Kidney (tissue), 14 donors: ENCODE measurements around the gene STIP1. TPM values are rescaled to one million over a fixed set of nuclear protein-coding genes. Genes with fewer than 3 reads are reported as not detected.

Experiments
- DNase-seq, 5 donors: peaks; one replicate each; pipeline ENCODE4 v3.0.0-alpha.2; 2013 to 2020
- FAIRE-seq: peaks from 2 replicates; lab custom pipeline; 2012; peaks lifted over from hg19 to GRCh38; lab: Jason Lieb, UNC
- H3K27ac ChIP-seq, 2 donors: one replicate each; pipeline ENCODE4 v1.7.0; 2013; ENCODE audit warnings: low read depth in 2 of 2, low read length in 2 of 2, inconsistent platforms in 1 of 2
- H3K27me3 ChIP-seq: one replicate; pipeline ENCODE4 v1.7.1; 2013; ENCODE audit warnings: low read length, inconsistent platforms; ENCODE audit not compliant: control insufficient read depth, insufficient read depth
- H3K36me3 ChIP-seq, 3 donors: one replicate each; pipeline versions ENCODE4 v1.7.0 to v1.7.1; 2013; ENCODE audit warnings: low read length in 3 of 3, control low read depth in 1 of 3, inconsistent platforms in 1 of 3; ENCODE audit not compliant: insufficient read depth in 3 of 3, control insufficient read depth in 2 of 3
- H3K4me1 ChIP-seq, 3 donors: one replicate each; pipeline versions ENCODE4 v1.7.0 to v1.7.1; 2013; ENCODE audit warnings: low read length in 3 of 3, inconsistent platforms in 1 of 3, low read depth in 1 of 3; ENCODE audit not compliant: control insufficient read depth in 2 of 3, insufficient read depth in 2 of 3
- H3K4me3 ChIP-seq, 3 donors: one replicate each; pipeline versions ENCODE4 v1.7.0 to v1.8.1; 2013; ENCODE audit warnings: low read length in 3 of 3, control low read depth in 1 of 3, inconsistent platforms in 1 of 3
- H3K9ac ChIP-seq, 3 donors: one replicate each; pipeline versions ENCODE4 v1.7.0 to v1.7.1; 2013; ENCODE audit warnings: low read length in 3 of 3, control low read depth in 1 of 3, inconsistent platforms in 1 of 3
- H3K9me3 ChIP-seq, 3 donors: one replicate each; pipeline versions ENCODE4 v1.7.0 to v1.7.1; 2013; ENCODE audit warnings: low read length in 3 of 3, control low read depth in 1 of 3, inconsistent platforms in 1 of 3; ENCODE audit not compliant: control insufficient read depth in 2 of 3, insufficient read depth in 1 of 3
- intact Hi-C: fragments of 100-400 bp; cut with DNase I; formaldehyde crosslinking; loops from one replicate; pipeline ENCODE4 v1.11.1; 2022
- polyA plus RNA-seq: library from polyadenylated mRNA; stranded (reverse); fragments of 350-450 nt; fragmentation: Illumina TruSeq; extraction: RNeasy Lipid Tissue Mini Kit (QIAGEN cat#74804); gene quantifications from one replicate; pipeline ENCODE4 v1.2.3, GENCODE V29; 2014; ENCODE audit warnings: low read depth, low replicate concordance; ENCODE audit not compliant: insufficient read depth
- total RNA-seq: library from RNA; stranded (reverse); fragmentation: NEBNext Ultra II Directional; extraction: Animal tissue kit (Norgen Biotek cat#: 25700); gene quantifications from one replicate; pipeline ENCODE4 v1.2.1, GENCODE V29; 2021
- TF ChIP-seq, protein P1 (sequence below): IDR thresholded peaks from 3 replicates; pipeline ENCODE4 v1.5.1; 2012; ENCODE audit warnings: mild to moderate bottlenecking, moderate library complexity, borderline replicate concordance; ENCODE audit not compliant: insufficient read depth; ENCODE audit errors: extremely low read depth
- donor health status: control.
- donor health status: control.
- donor health status: control.
- donor health status: control.
- donor health status: control.
- donor health status: DM: yes; HTN: yes; CAD: no.
- donor health status: Normal renal cell carcinoma (clear cell type).

STIP1 gene
- total and polyA plus RNA-seq, 2 donors from 2014 or later, result 81.2 to 86.0 TPM

DNA sequence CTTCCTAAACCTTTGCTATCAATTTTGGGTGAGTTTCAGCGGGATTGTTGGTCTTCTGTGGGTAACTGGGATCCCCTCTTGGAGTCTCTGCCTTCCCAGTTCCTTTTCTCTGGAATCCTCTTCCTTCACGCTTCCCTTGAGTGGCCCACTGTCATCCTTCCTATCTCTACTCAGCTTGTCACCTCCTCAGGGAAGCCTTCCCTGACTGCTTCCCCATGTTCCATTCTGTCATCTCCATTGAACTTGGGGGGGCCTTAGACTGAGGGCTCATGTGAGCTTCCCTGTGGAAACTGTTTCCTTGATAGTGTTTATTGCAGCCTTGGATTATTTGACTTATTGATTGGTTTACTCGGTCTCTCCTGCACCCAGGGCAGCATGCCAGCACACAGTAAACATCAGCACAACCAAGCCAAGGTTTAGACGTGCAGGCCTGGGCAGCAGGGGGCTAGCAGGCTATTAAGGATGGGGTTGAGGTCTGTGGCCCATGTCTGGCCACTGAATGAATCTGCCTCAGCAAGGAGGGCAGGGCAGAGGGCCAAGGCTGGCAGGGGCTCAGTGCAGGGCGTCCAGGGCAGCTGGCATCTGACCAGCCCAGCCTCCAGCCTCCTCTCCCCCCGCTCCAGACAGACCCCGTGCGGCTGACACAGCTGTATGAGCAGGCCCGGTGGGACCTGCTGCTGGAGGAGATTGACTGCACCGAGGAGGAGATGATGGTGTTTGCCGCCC lies 32.8 kb downstream of the STIP1 start:
- FAIRE-seq, result no peak
- Histone ChIP-seq H3K4me3 (no peak overlapping the region), H3K9me3 (no peaks in the 10 kb centered on the region), H3K9ac (no peak overlapping the region), H3K27me3 (no peaks in the 10 kb centered on the region), H3K27ac (no peak overlapping the region), H3K4me1 (no peaks in the 10 kb centered on the region), H3K36me3 (no peaks in the 10 kb centered on the region)
- intact Hi-C loops, result no loop called here
- TF ChIP-seq, protein P1, sequence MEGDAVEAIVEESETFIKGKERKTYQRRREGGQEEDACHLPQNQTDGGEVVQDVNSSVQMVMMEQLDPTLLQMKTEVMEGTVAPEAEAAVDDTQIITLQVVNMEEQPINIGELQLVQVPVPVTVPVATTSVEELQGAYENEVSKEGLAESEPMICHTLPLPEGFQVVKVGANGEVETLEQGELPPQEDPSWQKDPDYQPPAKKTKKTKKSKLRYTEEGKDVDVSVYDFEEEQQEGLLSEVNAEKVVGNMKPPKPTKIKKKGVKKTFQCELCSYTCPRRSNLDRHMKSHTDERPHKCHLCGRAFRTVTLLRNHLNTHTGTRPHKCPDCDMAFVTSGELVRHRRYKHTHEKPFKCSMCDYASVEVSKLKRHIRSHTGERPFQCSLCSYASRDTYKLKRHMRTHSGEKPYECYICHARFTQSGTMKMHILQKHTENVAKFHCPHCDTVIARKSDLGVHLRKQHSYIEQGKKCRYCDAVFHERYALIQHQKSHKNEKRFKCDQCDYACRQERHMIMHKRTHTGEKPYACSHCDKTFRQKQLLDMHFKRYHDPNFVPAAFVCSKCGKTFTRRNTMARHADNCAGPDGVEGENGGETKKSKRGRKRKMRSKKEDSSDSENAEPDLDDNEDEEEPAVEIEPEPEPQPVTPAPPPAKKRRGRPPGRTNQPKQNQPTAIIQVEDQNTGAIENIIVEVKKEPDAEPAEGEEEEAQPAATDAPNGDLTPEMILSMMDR, result no peak
- DNase-seq, result peak in 1 of 5 donors; percentile 43

DNA sequence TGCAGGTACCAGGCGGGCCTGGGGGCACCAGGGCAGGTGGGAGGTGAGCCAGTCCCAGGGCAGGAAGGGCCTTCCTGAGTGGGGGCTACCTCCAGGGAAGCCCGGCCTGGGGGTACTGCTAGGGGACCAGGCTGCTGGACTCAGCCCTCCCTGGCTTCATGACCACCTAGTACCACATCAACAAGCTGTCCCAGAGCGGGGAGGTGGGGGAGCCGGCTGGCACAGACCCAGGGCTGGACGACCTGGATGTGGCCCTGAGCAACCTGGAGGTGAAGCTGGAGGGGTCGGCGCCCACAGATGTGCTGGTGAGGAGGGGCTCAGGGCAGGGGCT lies 33.3 kb downstream of the STIP1 start:
- TF ChIP-seq, protein P1, result no peak
- Histone ChIP-seq H3K36me3 (no peaks in the 10 kb centered on the region), H3K27ac (no peak overlapping the region), H3K9me3 (no peaks in the 10 kb centered on the region), H3K27me3 (no peaks in the 10 kb centered on the region), H3K4me1 (no peaks in the 10 kb centered on the region), H3K9ac (no peak overlapping the region), H3K4me3 (no peak overlapping the region)
- FAIRE-seq (no peak), DNase-seq (peak in 1 of 5 donors; percentile 51)
- intact Hi-C loops, result no loop called here

DNA sequence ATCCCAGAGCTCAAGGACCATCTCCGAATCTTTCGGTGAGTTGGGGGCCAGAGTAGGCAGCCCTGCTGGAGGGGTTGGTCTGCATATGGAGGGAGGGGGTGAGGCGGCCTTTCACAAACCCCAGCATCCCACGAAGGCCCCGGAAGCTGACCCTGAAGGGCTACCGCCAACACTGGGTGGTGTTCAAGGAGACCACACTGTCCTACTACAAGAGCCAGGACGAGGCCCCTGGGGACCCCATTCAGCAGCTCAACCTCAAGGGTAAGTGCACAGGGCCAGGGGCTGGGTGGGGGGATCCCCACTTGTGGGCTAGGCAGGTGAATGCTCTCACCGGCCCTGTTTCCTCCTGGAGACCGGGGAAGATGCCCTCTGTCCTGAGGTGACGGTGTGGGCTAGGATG lies 33.8 kb downstream of the STIP1 start:
- Histone ChIP-seq H3K9me3 (no peaks in the 10 kb centered on the region), H3K36me3 (no peaks in the 10 kb centered on the region), H3K27ac (no peak overlapping the region), H3K9ac (no peak overlapping the region), H3K4me3 (no peak overlapping the region), H3K27me3 (no peaks in the 10 kb centered on the region), H3K4me1 (peaks cover 0 to 1% (median 0%) of the 10 kb centered on the region in 3 donors)
- FAIRE-seq (no peak), DNase-seq (peak in 1 of 5 donors; percentile 34)
- TF ChIP-seq, protein P1, result no peak
- intact Hi-C loops, result no loop called here
